MM.1S (cell line): ENCODE results near the gene GNAS.

Experiments
- EZH2phosphoT487 ChIP-seq: fragments of 300-600 bp; sonication (generic); IDR thresholded peaks from 2 replicates; pipeline ENCODE4 v1.6.1; 2018; ENCODE audit warnings: antibody characterized with exemption, low read length
- TF ChIP-seq, protein P1 (sequence below): fragments of 300-600 bp; sonication (generic); IDR thresholded peaks from 2 replicates; pipeline ENCODE4 v1.5.1; 2016; ENCODE audit warnings: antibody characterized with exemption, low read length, mixed read lengths

DNA sequence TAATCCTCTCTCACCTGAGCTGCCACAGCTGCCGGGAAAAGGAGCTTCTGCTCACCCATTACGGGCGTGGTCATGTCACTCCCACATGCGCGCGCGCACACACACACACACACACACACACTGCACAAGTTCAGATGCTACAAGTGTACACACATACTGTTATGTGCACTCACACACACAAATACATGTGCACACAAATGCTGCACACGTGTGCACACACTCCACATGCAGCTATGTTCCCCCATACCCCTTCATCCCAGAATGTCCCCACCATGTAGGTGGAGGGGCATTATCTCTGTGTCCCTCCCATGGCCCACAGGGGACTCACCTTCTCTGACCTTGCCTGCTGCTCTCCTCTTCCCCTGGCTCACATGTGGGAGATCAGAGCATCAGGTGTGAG is 39.1 kb upstream of the GNAS start:
- TF ChIP-seq, protein P1, sequence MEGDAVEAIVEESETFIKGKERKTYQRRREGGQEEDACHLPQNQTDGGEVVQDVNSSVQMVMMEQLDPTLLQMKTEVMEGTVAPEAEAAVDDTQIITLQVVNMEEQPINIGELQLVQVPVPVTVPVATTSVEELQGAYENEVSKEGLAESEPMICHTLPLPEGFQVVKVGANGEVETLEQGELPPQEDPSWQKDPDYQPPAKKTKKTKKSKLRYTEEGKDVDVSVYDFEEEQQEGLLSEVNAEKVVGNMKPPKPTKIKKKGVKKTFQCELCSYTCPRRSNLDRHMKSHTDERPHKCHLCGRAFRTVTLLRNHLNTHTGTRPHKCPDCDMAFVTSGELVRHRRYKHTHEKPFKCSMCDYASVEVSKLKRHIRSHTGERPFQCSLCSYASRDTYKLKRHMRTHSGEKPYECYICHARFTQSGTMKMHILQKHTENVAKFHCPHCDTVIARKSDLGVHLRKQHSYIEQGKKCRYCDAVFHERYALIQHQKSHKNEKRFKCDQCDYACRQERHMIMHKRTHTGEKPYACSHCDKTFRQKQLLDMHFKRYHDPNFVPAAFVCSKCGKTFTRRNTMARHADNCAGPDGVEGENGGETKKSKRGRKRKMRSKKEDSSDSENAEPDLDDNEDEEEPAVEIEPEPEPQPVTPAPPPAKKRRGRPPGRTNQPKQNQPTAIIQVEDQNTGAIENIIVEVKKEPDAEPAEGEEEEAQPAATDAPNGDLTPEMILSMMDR: no peak
- no peak for TF ChIP-seq EZH2phosphoT487
